GM13976 (cell line): ENCODE measurements around the gene TEDC1.

Experiments used
- DNase-seq: peaks from one replicate; pipeline ENCODE4 v3.0.0; 2012; ENCODE audit warnings: low spot score
- CTCF ChIP-seq: IDR thresholded peaks from 2 replicates; pipeline ENCODE4 v1.5.1; 2012; ENCODE audit warnings: borderline replicate concordance, mild to moderate bottlenecking; ENCODE audit not compliant: insufficient read depth; ENCODE audit errors: extremely low read depth, missing control alignments, control extremely low read depth
- in situ Hi-C: fragments of 300-500 bp; cut with MboI; formaldehyde crosslinking; loops from one replicate; pipeline ENCODE4 v1.12.0; 2022; ENCODE audit warnings: low sequenced_read_pairs, mixed read lengths, inconsistent platforms; ENCODE audit not compliant: unreplicated experiment

TEDC1 gene

GRCh38 chr14:105497671-105498429, 6.8 kb downstream of the TEDC1 start:
- in situ Hi-C loops, result no loop called here
- no peak for DNase-seq
- no peak for TF ChIP-seq CTCF

- DNase-seq, result no peak
- no peak for TF ChIP-seq CTCF
- in situ Hi-C loops, result no loop called here
Measured at GRCh38 chr14:105498430-105499255, 7.6 kb downstream of the TEDC1 start.

- in situ Hi-C loops, result no loop called here
- DNase-seq, result no peak
- no peak for TF ChIP-seq CTCF
Measured at GRCh38 chr14:105499256-105500035, 8.4 kb downstream of the TEDC1 start.

GRCh38 chr14:105500036-105500725, 9.1 kb downstream of the TEDC1 start:
- no peak for TF ChIP-seq CTCF
- in situ Hi-C loops, result no loop called here
- DNase-seq, result no peak

- no peak for TF ChIP-seq CTCF
- in situ Hi-C loops, result no loop called here
- no peak for DNase-seq
Measured at GRCh38 chr14:105500726-105501101, 9.7 kb downstream of the TEDC1 start.
